WTC11 (cell line): Measurements from ENCODE around the gene FKBP10. TPM values are rescaled to one million over a fixed set of nuclear protein-coding genes. Genes with fewer than 3 reads are reported as not detected.

ENCODE experiments used
- RELA ChIP-seq: sonication (generic); formaldehyde crosslinking; IDR thresholded peaks from 2 replicates; pipeline ENCODE4 v1.8.1; 2022; ENCODE audit warnings: missing genetic modification reagents, mild to moderate bottlenecking, borderline replicate concordance
- ZBTB43 ChIP-seq: sonication (generic); formaldehyde crosslinking; IDR thresholded peaks from 2 replicates; pipeline ENCODE4 v1.8.1; 2023; ENCODE audit warnings: mild to moderate bottlenecking, missing genetic modification reagents
- ZSCAN18 ChIP-seq: fragments of 250-450 bp; sonication (Bioruptor Pico); IDR thresholded peaks from 2 replicates; pipeline ENCODE4 v2.1.2; 2022; ENCODE audit warnings: mild to moderate bottlenecking, moderate library complexity
- total RNA-seq: library from RNA; stranded (reverse); gene quantifications from 3 replicates; pipeline ENCODE4 v1.2.3, GENCODE V29; 2021

FKBP10 gene
- total RNA-seq, 1 experiment from 2014 or later: 243 TPM

- no peak for TF ChIP-seq ZSCAN18 (CRISPR knock-in tag)
- TF ChIP-seq RELA (CRISPR knock-in tag): no peak
- no peak for TF ChIP-seq ZBTB43 (CRISPR knock-in tag)
Measured at GRCh38 chr17:41871789-41872188, 59.0 kb downstream of the FKBP10 start (continued).

Other genes starting within 250 kb of the FKBP10 start
- not detected in 3 replicates for gene KRT9, start 240.9 kb upstream of the FKBP10 start, total RNA-seq
- not detected in 3 replicates for gene KRT14, start 226.1 kb upstream of the FKBP10 start, total RNA-seq
- not detected in 3 replicates for gene KRT16, start 200.2 kb upstream of the FKBP10 start, total RNA-seq
- 0.53 to 1.5 TPM (median 0.92 TPM) in 3 replicates for gene KRT17, start 188.4 kb upstream of the FKBP10 start, total RNA-seq
- gene EIF1, start 124.1 kb upstream of the FKBP10 start, total RNA-seq: 466 to 481 TPM (median 475 TPM) in 3 replicates
- not detected in 3 replicates for gene GAST, start 100.7 kb upstream of the FKBP10 start, total RNA-seq
- gene HAP1, start 78.4 kb upstream of the FKBP10 start, total RNA-seq: 4.4 to 5.0 TPM (median 4.4 TPM) in 3 replicates
- 93.5 to 103 TPM (median 100 TPM) in 3 replicates for gene JUP, start 26.3 kb upstream of the FKBP10 start, total RNA-seq
- gene P3H4, start 1.1 kb upstream of the FKBP10 start, total RNA-seq: 32.1 to 34.6 TPM (median 33.5 TPM) in 3 replicates
- 58.1 to 62.9 TPM (median 59.4 TPM) in 3 replicates for gene NT5C3B, start 23.2 kb downstream of the FKBP10 start, total RNA-seq
- gene KLHL10, start 24.8 kb downstream of the FKBP10 start, total RNA-seq: 0.14 to 0.35 TPM (median 0.14 TPM) in 3 replicates
- 13.4 to 15.0 TPM (median 14.7 TPM) in 3 replicates for gene KLHL11, start 52.4 kb downstream of the FKBP10 start, total RNA-seq
- 312 to 350 TPM (median 316 TPM) in 3 replicates for gene ACLY, start 105.9 kb downstream of the FKBP10 start, total RNA-seq
- 1.2 to 2.1 TPM (median 1.9 TPM) in 3 replicates for gene ODAD4, start 117.6 kb downstream of the FKBP10 start, total RNA-seq
- gene CNP, start 153.8 kb downstream of the FKBP10 start, total RNA-seq: 52.5 to 54.2 TPM (median 53.9 TPM) in 3 replicates
- gene DNAJC7, start 204.4 kb downstream of the FKBP10 start, total RNA-seq: 111 to 140 TPM (median 114 TPM) in 3 replicates
- 31.9 to 37.3 TPM (median 36.1 TPM) in 3 replicates for gene NKIRAS2, start 207.1 kb downstream of the FKBP10 start, total RNA-seq
- gene C17orf113, start 237.6 kb downstream of the FKBP10 start, total RNA-seq: 1.9 to 2.8 TPM (median 2.5 TPM) in 3 replicates